SK-N-SH (cell line): Measurements from ENCODE around the gene NUP210L.
"Not testable (repeated sequence)": the region's sequence is repeated elsewhere in the genome, so short reads cannot be mapped to it uniquely, and the experiment has no call there.

Source experiments
- CTCF ChIP-seq: fragments of 200-600 bp; sonication (generic); IDR thresholded peaks from 2 replicates; pipeline ENCODE4 v1.6.1; 2017; ENCODE audit warnings: antibody characterized with exemption, mild to moderate bottlenecking, moderate library complexity
- ELF1 ChIP-seq: IDR thresholded peaks from 2 replicates; pipeline ENCODE4 v1.4.0; 2012
- EZH2phosphoT487 ChIP-seq: fragments of 200-600 bp; sonication (generic); IDR thresholded peaks from 2 replicates; pipeline ENCODE4 v1.6.1; 2017; ENCODE audit warnings: low read depth, mixed run types, mild to moderate bottlenecking, antibody characterized with exemption, moderate library complexity, borderline replicate concordance
- FOXJ3 ChIP-seq: sonication (generic); formaldehyde crosslinking; IDR thresholded peaks from 2 replicates; pipeline ENCODE4 v1.5.1; 2020; ENCODE audit warnings: mild to moderate bottlenecking, missing genetic modification reagents
- MAX ChIP-seq: IDR thresholded peaks from 2 replicates; pipeline ENCODE4 v1.4.0; 2012; ENCODE audit warnings: low read depth
- NFIC ChIP-seq: IDR thresholded peaks from 2 replicates; pipeline ENCODE4 v1.4.0; 2012; ENCODE audit warnings: borderline replicate concordance
- RFX5 ChIP-seq: IDR thresholded peaks from 2 replicates; pipeline ENCODE4 v1.6.1; 2012; ENCODE audit warnings: mild to moderate bottlenecking, improper control_type of control experiment, low read length
- RXRA ChIP-seq: IDR thresholded peaks from 2 replicates; pipeline ENCODE4 v1.4.0; 2012; ENCODE audit warnings: low read depth, mild to moderate bottlenecking, borderline replicate concordance
- SIN3A ChIP-seq: IDR thresholded peaks from 2 replicates; pipeline ENCODE4 v1.6.1; 2012; ENCODE audit warnings: low read depth, mild to moderate bottlenecking, low read length, moderate library complexity, borderline replicate concordance
- SMC3 ChIP-seq: IDR thresholded peaks from 2 replicates; pipeline ENCODE4 v1.6.1; 2012; ENCODE audit warnings: low read depth, low read length, improper control_type of control experiment
- USF2 ChIP-seq: fragments of 150-350 bp; IDR thresholded peaks from 2 replicates; pipeline ENCODE4 v1.6.1; 2017; ENCODE audit warnings: antibody characterized with exemption, low read length, low read depth, borderline replicate concordance

GRCh38 chr1:153996882-153997281, 158.0 kb downstream of the NUP210L start:
- not testable (repeated sequence) for TF ChIP-seq SIN3A; ELF1; CTCF; RXRA; NFIC; FOXJ3 (CRISPR knock-in tag); SMC3; RFX5; MAX; EZH2phosphoT487; USF2
